HAP-1 (cell line): Measurements from ENCODE around the gene GAS7.

Experiments used
- DNase-seq, 2 experiments: peaks; one replicate each; pipeline ENCODE4 v3.0.0-alpha.2; 2016 to 2020; ENCODE audit warnings: low spot score in 2 of 2
- H3K27me3 ChIP-seq: fragments of 250-450 bp; sonication (Bioruptor Pico); 2 replicates; pipeline ENCODE4 v1.5.1; 2020; ENCODE audit warnings: low read depth, mild to moderate bottlenecking, moderate library complexity
- H3K36me3 ChIP-seq: fragments of 250-450 bp; sonication (Bioruptor Pico); replicated peaks from 2 replicates; pipeline ENCODE4 v1.5.1; 2020; ENCODE audit warnings: mild to moderate bottlenecking
- H3K4me1 ChIP-seq: fragments of 250-450 bp; sonication (Bioruptor Pico); 2 replicates; pipeline ENCODE4 v1.5.1; 2020; ENCODE audit warnings: mild to moderate bottlenecking
- H3K4me3 ChIP-seq: fragments of 250-450 bp; sonication (Bioruptor Pico); 2 replicates; pipeline ENCODE4 v1.5.1; 2020; ENCODE audit warnings: mild to moderate bottlenecking, moderate library complexity
- H3K9me3 ChIP-seq: fragments of 250-450 bp; sonication (Bioruptor Pico); 2 replicates; pipeline ENCODE4 v1.5.1; 2020; ENCODE audit warnings: mild to moderate bottlenecking, moderate library complexity
- in situ Hi-C: fragments of 300-500 bp; cut with MboI; formaldehyde crosslinking; loops from 3 replicates; pipeline ENCODE4 v1.14.3; 2020; ENCODE audit warnings: low sequenced_read_pairs, inconsistent platforms, mixed read lengths

The GAS7 gene

DNA sequence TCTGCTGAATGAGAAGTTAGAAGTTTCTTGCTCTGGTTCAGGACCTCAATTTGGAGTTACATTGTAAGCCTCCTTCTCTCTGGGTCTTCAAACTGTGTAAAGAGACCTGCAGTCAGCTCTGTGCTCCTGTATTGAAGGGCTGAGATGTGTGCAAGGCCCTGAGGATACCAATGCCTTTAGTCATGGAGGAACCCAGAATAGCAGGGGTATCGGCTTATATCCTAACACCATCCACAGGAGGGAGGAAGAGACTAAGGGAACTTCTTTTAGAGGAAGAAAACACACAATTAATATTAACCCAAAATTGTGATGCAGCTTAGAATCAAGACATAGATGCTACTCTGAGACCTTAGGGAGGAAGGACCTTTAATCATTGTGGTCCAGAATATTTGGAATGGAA is 336.2 kb downstream of the GAS7 start:
- in situ Hi-C loops = loop anchor here (10.0 kb wide), 1 partner anchor 47 kb away; no protein-coding TSS in a partner anchor
- H3K27me3 ChIP-seq = no peaks in the 10 kb centered on the region
- H3K4me1 ChIP-seq = no peaks in the 10 kb centered on the region
- H3K36me3 ChIP-seq = no peaks in the 10 kb centered on the region
- no peak for DNase-seq
- H3K4me3 ChIP-seq = no peak overlapping the region
- no peaks in the 10 kb centered on the region for H3K9me3 ChIP-seq

DNA sequence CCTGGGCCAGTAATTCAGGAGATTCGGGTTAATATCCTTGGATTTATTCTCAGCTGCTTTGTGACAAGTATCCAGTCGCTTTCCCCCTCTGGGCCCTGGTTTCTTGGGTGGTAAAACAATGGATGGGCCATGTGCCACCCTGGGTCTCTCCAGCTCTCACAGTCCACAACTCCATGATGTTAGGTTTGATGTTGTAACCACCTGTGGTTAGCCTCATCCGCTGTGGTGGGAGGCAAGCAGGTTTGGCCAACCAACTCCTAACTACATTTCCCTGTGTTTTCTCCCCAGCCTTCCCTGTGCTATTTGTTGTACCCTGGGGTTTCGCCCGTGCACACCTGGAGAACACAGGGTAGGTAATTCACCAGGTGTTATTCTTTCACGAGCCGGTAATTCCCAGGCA is 337.6 kb downstream of the GAS7 start:
- no peak for DNase-seq

More for the DNA sequence above, 337.6 kb downstream of the GAS7 start:
- Histone ChIP-seq H3K27me3 (no peaks in the 10 kb centered on the region), H3K4me3 (no peak overlapping the region), H3K4me1 (no peaks in the 10 kb centered on the region), H3K36me3 (no peaks in the 10 kb centered on the region), H3K9me3 (no peaks in the 10 kb centered on the region)
- in situ Hi-C loops = loop anchor here (10.0 kb wide), 1 partner anchor 46 kb away; no protein-coding TSS in a partner anchor
